A549 (cell line): ENCODE results near the gene LEFTY1. TPM values are rescaled to one million over a fixed set of nuclear protein-coding genes. Genes with fewer than 3 reads are reported as not detected.

Experiments used
- ATAC-seq, 2 experiments: fragments of 200-7000 bp in 1 of 2; fragments of >200 bp in 1 of 2; cut with Nextera tagmentation in 1 of 2; cut with Tn5 transposase in 1 of 2; 3 replicates each; pipeline versions ENCODE4 v1.8.0 to v1.9.1; 2018 to 2020; ENCODE audit warnings: mild to moderate bottlenecking in 1 of 2, moderate library complexity in 1 of 2
- CTCF ChIA-PET: fragments of 300-600 bp; sonication (Branson Sonifier 250); formaldehyde crosslinking; extraction: SDS; loops from one replicate; lab custom pipeline; 2021; ENCODE audit warnings: antibody characterized with exemption, inconsistent platforms; lab: Yijun Ruan, JAX
- POLR2A ChIA-PET: fragments of 350-600 bp; formaldehyde crosslinking; extraction: SDS; loops from one replicate; lab custom pipeline; 2021; ENCODE audit warnings: antibody characterized with exemption, inconsistent platforms; lab: Yijun Ruan, JAX
- DNase-seq, 2 experiments: peaks; one replicate each; pipeline versions ENCODE4 v3.0.0 to v3.0.0-alpha.2; 2011 to 2016; ENCODE audit warnings: low read depth in 1 of 2, low spot score in 1 of 2
- FAIRE-seq: peaks from 2 replicates; lab custom pipeline; 2011; peaks lifted over from hg19 to GRCh38; lab: Jason Lieb, UNC
- H3K27ac ChIP-seq, 2 experiments: fragments of >200 bp; sonication (Bioruptor Twin); formaldehyde crosslinking; 3 replicates each; pipeline ENCODE4 v1.5.1; 2016 to 2017
- H3K4me1 ChIP-seq: fragments of >200 bp; sonication (Bioruptor Twin); formaldehyde crosslinking; 3 replicates; pipeline ENCODE4 v1.6.1; 2016
- H3K4me2 ChIP-seq: fragments of >200 bp; sonication (Bioruptor Twin); formaldehyde crosslinking; 3 replicates; pipeline ENCODE4 v1.6.1; 2016
- H3K4me3 ChIP-seq: fragments of >200 bp; sonication (Bioruptor Twin); formaldehyde crosslinking; 3 replicates; pipeline ENCODE4 v1.5.1; 2016
- H3K9me3 ChIP-seq: fragments of >200 bp; sonication (Bioruptor Twin); formaldehyde crosslinking; 3 replicates; pipeline ENCODE4 v1.6.1; 2016
- CBX2 ChIP-seq: fragments of 200-600 bp; sonication (generic); IDR thresholded peaks from 2 replicates; pipeline ENCODE4 v1.6.1; 2016; ENCODE audit warnings: low read depth, mild to moderate bottlenecking, borderline replicate concordance
- CHD2 ChIP-seq: fragments of 150-350 bp; IDR thresholded peaks from 2 replicates; pipeline ENCODE4 v1.6.1; 2014; ENCODE audit warnings: low read length; ENCODE audit not compliant: partially characterized antibody
- CTCF ChIP-seq: fragments of >200 bp; sonication (Bioruptor Twin); formaldehyde crosslinking; IDR thresholded peaks from 3 replicates; pipeline ENCODE4 v1.5.1; 2016
- HES2 ChIP-seq: fragments of >200 bp; sonication (Bioruptor Twin); formaldehyde crosslinking; IDR thresholded peaks from 2 replicates; pipeline ENCODE4 v1.6.1; 2016
- HOXA7 ChIP-seq: fragments of 250-450 bp; sonication (Bioruptor Pico); IDR thresholded peaks from 2 replicates; pipeline ENCODE4 v1.5.0; 2020; ENCODE audit warnings: mild to moderate bottlenecking, moderate library complexity
- HOXB13 ChIP-seq: fragments of 250-450 bp; sonication (Bioruptor Pico); IDR thresholded peaks from 2 replicates; pipeline ENCODE4 v1.5.0; 2020; ENCODE audit warnings: low read depth, mild to moderate bottlenecking, moderate library complexity
- JUN ChIP-seq, 2 experiments: fragments of >200 bp; sonication (Bioruptor Twin); formaldehyde crosslinking; IDR thresholded peaks; 2 replicates in 1 of 2; 3 replicates in 1 of 2; pipeline ENCODE4 v1.6.1; 2016 to 2017
- KDM5A ChIP-seq: fragments of 200-600 bp; sonication (generic); IDR thresholded peaks from 2 replicates; pipeline ENCODE4 v1.6.1; 2016; ENCODE audit warnings: antibody characterized with exemption, mild to moderate bottlenecking
- MAFK ChIP-seq: fragments of 450-650 bp; IDR thresholded peaks from 2 replicates; pipeline ENCODE4 v1.6.1; 2014; ENCODE audit not compliant: partially characterized antibody
- MAX ChIP-seq: IDR thresholded peaks from 2 replicates; pipeline ENCODE4 v1.6.1; 2012
- MAZ ChIP-seq: fragments of 150-350 bp; IDR thresholded peaks from 2 replicates; pipeline ENCODE4 v1.6.1; 2014; ENCODE audit warnings: antibody characterized with exemption, low read depth, low read length, borderline replicate concordance
- RFX5 ChIP-seq: fragments of 450-650 bp; IDR thresholded peaks from 2 replicates; pipeline ENCODE4 v1.7.1; 2014; ENCODE audit warnings: antibody characterized with exemption, mild to moderate bottlenecking, moderate library complexity
- ZC3H11A ChIP-seq: fragments of 450-650 bp; IDR thresholded peaks from 2 replicates; pipeline ENCODE4 v1.6.1; 2014; ENCODE audit warnings: antibody characterized with exemption, mild to moderate bottlenecking
- ZFP36 ChIP-seq: fragments of 450-650 bp; IDR thresholded peaks from 2 replicates; pipeline ENCODE4 v1.6.1; 2014; ENCODE audit warnings: borderline replicate concordance; ENCODE audit not compliant: partially characterized antibody
- WGBS: methylation state at CpG from one replicate; pipeline ENCODE4 v1.1.6; 2017; ENCODE audit errors: missing lambda C conversion rate; 5-methylcytosine and 5-hydroxymethylcytosine counted together
- polyA plus RNA-seq, 4 experiments: library from polyadenylated mRNA; depleted of rRNA in 3 of 4; stranded (reverse); fragments of >200 nt; fragmentation: RNase III in 1 of 4; extraction: RNeasy Plus Mini Kit Qiagen cat#74134 plus additional on column Dnase treatment in 1 of 4; gene quantifications; 2 replicates in 3 of 4; 3 replicates in 1 of 4; pipeline ENCODE4 v1.2.3, GENCODE V29; 2011 to 2017

Gene LEFTY1
- polyA plus RNA-seq, 2 of the 4 experiments (the other 2 are of a cell fraction) = 0.10 to 1.00 TPM

- Histone ChIP-seq H3K4me3 (no peak overlapping the region), H3K4me1 (peaks cover 6% of the 10 kb centered on the region; the same call in 1 of the 3 replicates), H3K4me2 (no peak overlapping the region), H3K9me3 (no peaks in the 10 kb centered on the region), H3K27ac (0 out of 6 replicates have a peak overlapping the region, but pooled peaks of 1 of the 2 experiments have one; percentile 20)
- ChIA-PET CTCF (interaction anchor here (0.9 to 7.2 kb wide), 6 partner anchors 9 to 368 kb away, joined by 3 to 44 read pairs (median 4); partner anchors contain the start of gene SRP9), POLR2A (no interaction called here)
- WGBS = 95% methylated on average over 6 of the region's 6 CpGs
- ATAC-seq = no peak
- no peak for DNase-seq
- no peak for TF ChIP-seq CTCF
- FAIRE-seq = no peak
These were observed 46.0 kb downstream of the LEFTY1 start for GRCh38 chr1:225842788-225843425.

- POLR2A ChIA-PET = no interaction called here
- WGBS = 82% methylated on average over 12 of the region's 12 CpGs
- CTCF ChIA-PET = interaction anchor here (1.4 to 7.2 kb wide), 3 partner anchors 33 to 367 kb away, joined by 3 to 44 read pairs (median 5); partner anchors contain the start of gene SRP9
- FAIRE-seq (no peak), DNase-seq (no peak), ATAC-seq (no peak)
- peaks cover 6% of the 10 kb centered on the region; the same call in 1 of the 3 replicates for H3K4me1 ChIP-seq
- TF ChIP-seq RFX5 (no peak), HOXA7 (CRISPR knock-in tag) (no peak), CTCF (no peak)
- no peak overlapping the region for H3K4me3 ChIP-seq
- no peak overlapping the region for H3K27ac ChIP-seq
- H3K9me3 ChIP-seq = no peaks in the 10 kb centered on the region
- no peak overlapping the region for H3K4me2 ChIP-seq
These were observed 46.9 kb downstream of the LEFTY1 start for GRCh38 chr1:225842074-225842473.

GRCh38 chr1:225840713-225841112 lies 48.2 kb downstream of the LEFTY1 start:
- no peak overlapping the region for H3K27ac ChIP-seq
- peaks cover 5% of the 10 kb centered on the region; the same call in 1 of the 3 replicates for H3K4me1 ChIP-seq
- ATAC-seq = no peak
- no peak overlapping the region for H3K4me2 ChIP-seq
- DNase-seq = no peak
- WGBS = 91% methylated on average over 4 of the region's 4 CpGs
- TF ChIP-seq MAFK (peak; percentile 58), MAZ (no peak), ZFP36 (no peak)
- POLR2A ChIA-PET = no interaction called here
- FAIRE-seq = no peak
- CTCF ChIA-PET = interaction anchor here (0.8 to 7.2 kb wide), 9 partner anchors 20 to 366 kb away, joined by 3 to 44 read pairs (median 3); partner anchors contain the start of gene SRP9
- H3K4me3 ChIP-seq = no peak overlapping the region
- H3K9me3 ChIP-seq = no peaks in the 10 kb centered on the region

- Histone ChIP-seq H3K27ac (no peak overlapping the region), H3K4me2 (no peak overlapping the region), H3K4me3 (no peak overlapping the region), H3K4me1 (peaks cover under 1% of the 10 kb centered on the region; the same call in 1 of the 3 replicates), H3K9me3 (no peaks in the 10 kb centered on the region)
- FAIRE-seq (no peak), DNase-seq (no peak), ATAC-seq (no peak)
- CTCF ChIA-PET = interaction anchor here (0.8 to 7.2 kb wide), 8 partner anchors 20 to 365 kb away, joined by 3 to 44 read pairs (median 3); partner anchors contain the start of gene SRP9
- TF ChIP-seq CBX2 (no peak), HOXB13 (CRISPR knock-in tag) (no peak), HES2 (no peak), KDM5A (no peak), CHD2 (no peak), MAX (no peak), JUN (IDR thresholded peaks at IDR 0.05) (no peak), ZC3H11A (no peak)
- POLR2A ChIA-PET = no interaction called here
- WGBS = 100% methylated on average over 1 of the region's 1 CpG
These were observed 48.7 kb downstream of the LEFTY1 start for GRCh38 chr1:225840223-225840610.
